Parathyroid adenoma (tissue), 2 donors: ENCODE results near the gene NAV1.

Source experiments
- H2AFZ ChIP-seq: fragments of 300-600 bp; sonication (generic); one replicate; pipeline ENCODE4 v1.7.0; 2017; ENCODE audit warnings: antibody characterized with exemption, mild to moderate bottlenecking
- H3K27ac ChIP-seq: fragments of 300-600 bp; sonication (generic); one replicate; pipeline ENCODE4 v1.7.0; 2017
- H3K27me3 ChIP-seq: fragments of 300-600 bp; sonication (generic); one replicate; pipeline ENCODE4 v1.7.0; 2017; ENCODE audit warnings: low read length; ENCODE audit not compliant: control insufficient read depth, insufficient read depth
- H3K36me3 ChIP-seq: fragments of 300-600 bp; sonication (generic); one replicate; pipeline ENCODE4 v1.7.0; 2017; ENCODE audit warnings: low read length; ENCODE audit not compliant: control insufficient read depth, insufficient read depth
- H3K4me1 ChIP-seq: fragments of 300-600 bp; sonication (generic); one replicate; pipeline ENCODE4 v1.7.0; 2017; ENCODE audit warnings: control low read depth
- H3K4me2 ChIP-seq: fragments of 300-600 bp; sonication (generic); one replicate; pipeline ENCODE4 v1.7.0; 2017; ENCODE audit warnings: low read length
- H3K4me3 ChIP-seq: fragments of 300-600 bp; sonication (generic); one replicate; pipeline ENCODE4 v1.7.0; 2017; ENCODE audit warnings: low read depth, low read length
- H3K79me2 ChIP-seq: fragments of 300-600 bp; sonication (generic); one replicate; pipeline ENCODE4 v1.7.0; 2017; ENCODE audit warnings: control low read depth
- H3K9ac ChIP-seq: fragments of 300-600 bp; sonication (generic); one replicate; pipeline ENCODE4 v1.7.0; 2017; ENCODE audit warnings: mild to moderate bottlenecking
- H3K9me3 ChIP-seq: fragments of 300-600 bp; sonication (generic); one replicate; pipeline ENCODE4 v1.7.0; 2017; ENCODE audit warnings: low read length; ENCODE audit not compliant: control insufficient read depth
- CTCF ChIP-seq: fragments of 300-600 bp; sonication (generic); IDR thresholded peaks from one replicate; pipeline ENCODE4 v1.7.0; 2017; ENCODE audit warnings: antibody characterized with exemption, mild to moderate bottlenecking
- donor health status: primary hyperparathyroidism.

Gene NAV1

GRCh38 chr1:201536558-201536957 is 2.4 kb upstream of the NAV1 start:
- H3K9ac ChIP-seq, result no peak overlapping the region

GRCh38 chr1:201537028-201537427 is 1.9 kb upstream of the NAV1 start:
- Histone ChIP-seq H3K9ac (no peak overlapping the region), H3K27ac (no peak overlapping the region), H3K27me3 (no peaks in the 10 kb centered on the region), H3K4me1 (peaks cover 9% of the 10 kb centered on the region), H2AFZ (no peak overlapping the region), H3K4me2 (no peak overlapping the region), H3K36me3 (no peaks in the 10 kb centered on the region), H3K4me3 (no peak overlapping the region), H3K9me3 (no peaks in the 10 kb centered on the region), H3K79me2 (peaks cover 3% of the 10 kb centered on the region)
- TF ChIP-seq CTCF, result no peak

More at GRCh38 chr1:201536558-201536957, 2.4 kb upstream of the NAV1 start:
- Histone ChIP-seq H2AFZ (no peak overlapping the region), H3K27me3 (no peaks in the 10 kb centered on the region), H3K79me2 (no peaks in the 10 kb centered on the region), H3K9me3 (no peaks in the 10 kb centered on the region), H3K4me2 (no peak overlapping the region), H3K36me3 (no peaks in the 10 kb centered on the region), H3K27ac (no peak overlapping the region), H3K4me3 (no peak overlapping the region), H3K4me1 (peaks cover 9% of the 10 kb centered on the region)
- no peak for TF ChIP-seq CTCF

GRCh38 chr1:201537467-201537866 is 1.5 kb upstream of the NAV1 start:
- no peaks in the 10 kb centered on the region for H3K9me3 ChIP-seq
- H3K4me1 ChIP-seq, result peaks cover 9% of the 10 kb centered on the region
- no peak overlapping the region for H3K9ac ChIP-seq
- H3K36me3 ChIP-seq, result no peaks in the 10 kb centered on the region
- no peak overlapping the region for H3K4me3 ChIP-seq
- peaks cover 4% of the 10 kb centered on the region for H3K79me2 ChIP-seq
- H3K4me2 ChIP-seq, result no peak overlapping the region
- H3K27ac ChIP-seq, result no peak overlapping the region
- H2AFZ ChIP-seq, result no peak overlapping the region
- no peaks in the 10 kb centered on the region for H3K27me3 ChIP-seq
- TF ChIP-seq CTCF, result no peak

- Histone ChIP-seq H3K27ac (peak overlapping the region; percentile 32), H2AFZ (peak overlapping the region; percentile 84), H3K4me3 (peak overlapping the region; percentile 74), H3K36me3 (no peaks in the 10 kb centered on the region), H3K4me1 (peaks cover 9% of the 10 kb centered on the region), H3K27me3 (no peaks in the 10 kb centered on the region), H3K9me3 (no peaks in the 10 kb centered on the region), H3K9ac (no peak overlapping the region), H3K4me2 (peak overlapping the region; percentile 95), H3K79me2 (peaks cover 4% of the 10 kb centered on the region)
- TF ChIP-seq CTCF, result no peak
Measured at GRCh38 chr1:201537891-201538611, 876 bp upstream of the NAV1 start.
